Cardiac muscle cell (in vitro differentiated cells and primary cell): Measurements from ENCODE around the gene TNNT2. TPM values are rescaled to one million over a fixed set of nuclear protein-coding genes. Genes with fewer than 3 reads are reported as not detected.

Experiments used
- DNase-seq, 2 donors: peaks; one replicate each; pipeline versions ENCODE4 v3.0.0 to v3.0.0-alpha.2; 2010 to 2017; ENCODE audit warnings: low read depth in 1 of 2, low spot score in 1 of 2
- H3K27ac ChIP-seq: fragments of 200-600 bp; sonication (generic); 2 replicates; pipeline ENCODE4 v1.5.1; 2016
- H3K27me3 ChIP-seq: fragments of 200-600 bp; sonication (generic); 2 replicates; pipeline ENCODE4 v1.6.0; 2016; ENCODE audit warnings: control low read depth
- H3K36me3 ChIP-seq: fragments of 200-600 bp; sonication (generic); 2 replicates; pipeline ENCODE4 v1.5.1; 2016; ENCODE audit warnings: control low read depth
- H3K4me1 ChIP-seq: fragments of 200-600 bp; sonication (generic); 2 replicates; pipeline ENCODE4 v1.8.1; 2017; ENCODE audit warnings: low read depth, mild to moderate bottlenecking, mixed run types
- H3K4me3 ChIP-seq: fragments of 200-600 bp; sonication (generic); 2 replicates; pipeline ENCODE4 v1.5.1; 2016; ENCODE audit warnings: mild to moderate bottlenecking
- H3K9me3 ChIP-seq: fragments of 200-600 bp; sonication (generic); 2 replicates; pipeline ENCODE4 v1.5.1; 2017; ENCODE audit warnings: low read depth, mild to moderate bottlenecking, control low read depth
- polyA plus RNA-seq: library from polyadenylated mRNA; unstranded; fragments of >200 nt; fragmentation: Nextera tagmentation; extraction: Ambion mirVana; gene quantifications from 2 replicates; pipeline ENCODE4 v1.2.1, GENCODE V29; 2016
- total RNA-seq: library from RNA; depleted of rRNA; stranded (reverse); fragments of >200 nt; gene quantifications from 2 replicates; pipeline ENCODE4 v1.2.3, GENCODE V29; 2016
- TF ChIP-seq, protein P1 (sequence below): IDR thresholded peaks from 2 replicates; pipeline ENCODE4 v1.5.1; 2012; ENCODE audit warnings: low read depth, mild to moderate bottlenecking, low read length

Gene TNNT2
- total and polyA plus RNA-seq, 2 experiments from 2014 or later = 7,232 to 9,291 TPM

DNA sequence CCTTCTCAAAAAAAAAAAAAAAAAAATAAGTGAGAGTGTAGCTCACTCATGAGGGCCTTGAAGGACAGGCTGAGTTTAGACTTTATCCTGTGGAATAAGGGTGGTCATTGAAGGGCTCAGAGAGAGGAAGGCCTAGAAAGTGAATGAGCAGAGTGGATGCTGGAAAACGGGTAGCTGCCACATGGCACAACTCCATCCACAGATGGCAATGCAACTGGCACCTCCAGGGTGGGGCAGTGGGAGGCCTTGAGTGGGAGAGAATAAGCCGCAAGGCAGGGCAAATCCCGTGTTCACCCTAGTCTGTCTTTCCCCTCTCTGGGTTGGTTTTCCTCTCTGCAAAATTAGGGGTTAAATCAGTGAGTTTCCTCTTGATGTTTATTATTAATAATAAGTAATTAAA is 41.0 kb upstream of the TNNT2 start:
- Histone ChIP-seq H3K9me3 (no peaks in the 10 kb centered on the region), H3K4me1 (peaks cover 55% of the 10 kb centered on the region), H3K4me3 (peak overlapping the region; percentile 48), H3K27me3 (no peaks in the 10 kb centered on the region), H3K27ac (peak overlapping the region; percentile 96), H3K36me3 (peaks cover 36% of the 10 kb centered on the region)
- TF ChIP-seq, protein P1, sequence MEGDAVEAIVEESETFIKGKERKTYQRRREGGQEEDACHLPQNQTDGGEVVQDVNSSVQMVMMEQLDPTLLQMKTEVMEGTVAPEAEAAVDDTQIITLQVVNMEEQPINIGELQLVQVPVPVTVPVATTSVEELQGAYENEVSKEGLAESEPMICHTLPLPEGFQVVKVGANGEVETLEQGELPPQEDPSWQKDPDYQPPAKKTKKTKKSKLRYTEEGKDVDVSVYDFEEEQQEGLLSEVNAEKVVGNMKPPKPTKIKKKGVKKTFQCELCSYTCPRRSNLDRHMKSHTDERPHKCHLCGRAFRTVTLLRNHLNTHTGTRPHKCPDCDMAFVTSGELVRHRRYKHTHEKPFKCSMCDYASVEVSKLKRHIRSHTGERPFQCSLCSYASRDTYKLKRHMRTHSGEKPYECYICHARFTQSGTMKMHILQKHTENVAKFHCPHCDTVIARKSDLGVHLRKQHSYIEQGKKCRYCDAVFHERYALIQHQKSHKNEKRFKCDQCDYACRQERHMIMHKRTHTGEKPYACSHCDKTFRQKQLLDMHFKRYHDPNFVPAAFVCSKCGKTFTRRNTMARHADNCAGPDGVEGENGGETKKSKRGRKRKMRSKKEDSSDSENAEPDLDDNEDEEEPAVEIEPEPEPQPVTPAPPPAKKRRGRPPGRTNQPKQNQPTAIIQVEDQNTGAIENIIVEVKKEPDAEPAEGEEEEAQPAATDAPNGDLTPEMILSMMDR = no peak
- no peak for DNase-seq

DNA sequence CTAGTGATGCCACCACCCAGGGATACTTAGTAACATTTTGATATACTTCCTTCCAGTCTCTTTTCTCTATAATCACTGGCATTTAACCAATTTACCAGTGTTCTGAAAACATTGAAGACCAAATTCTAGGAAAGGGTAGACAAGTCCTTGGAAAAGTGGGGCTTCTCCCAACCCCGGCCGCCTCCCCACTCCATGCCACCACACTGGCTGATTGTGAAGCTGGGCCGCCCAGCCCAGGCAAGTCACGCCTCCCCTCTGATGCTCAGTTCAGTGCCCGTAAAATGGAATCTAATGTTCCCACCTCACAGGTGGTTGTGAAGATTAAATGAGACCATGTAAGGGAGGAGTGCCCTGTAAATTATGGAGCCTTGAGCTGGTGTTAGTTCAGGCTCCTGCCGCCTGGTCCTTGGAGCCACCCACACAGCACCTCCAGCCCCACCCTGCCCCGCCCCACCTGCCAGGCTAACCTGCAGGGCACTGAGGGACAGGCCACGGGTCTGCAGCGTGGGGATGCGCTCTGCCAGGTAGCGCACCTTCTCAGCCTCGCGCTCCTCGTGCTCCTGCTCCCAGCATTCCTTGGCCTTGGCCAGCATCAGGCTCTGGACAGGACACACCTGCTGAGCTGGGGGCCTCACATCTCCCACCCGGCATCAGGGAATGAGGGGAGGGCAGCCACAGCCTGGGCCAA is 36.7 kb upstream of the TNNT2 start:
- peak overlapping the region; percentile 96 for H3K27ac ChIP-seq
- H3K4me1 ChIP-seq = peaks cover 58% of the 10 kb centered on the region
- H3K27me3 ChIP-seq = no peaks in the 10 kb centered on the region
- H3K4me3 ChIP-seq = no peak overlapping the region
- no peaks in the 10 kb centered on the region for H3K9me3 ChIP-seq
- TF ChIP-seq, protein P1 = no peak
- no peak for DNase-seq
- peaks cover 77% of the 10 kb centered on the region for H3K36me3 ChIP-seq

DNA sequence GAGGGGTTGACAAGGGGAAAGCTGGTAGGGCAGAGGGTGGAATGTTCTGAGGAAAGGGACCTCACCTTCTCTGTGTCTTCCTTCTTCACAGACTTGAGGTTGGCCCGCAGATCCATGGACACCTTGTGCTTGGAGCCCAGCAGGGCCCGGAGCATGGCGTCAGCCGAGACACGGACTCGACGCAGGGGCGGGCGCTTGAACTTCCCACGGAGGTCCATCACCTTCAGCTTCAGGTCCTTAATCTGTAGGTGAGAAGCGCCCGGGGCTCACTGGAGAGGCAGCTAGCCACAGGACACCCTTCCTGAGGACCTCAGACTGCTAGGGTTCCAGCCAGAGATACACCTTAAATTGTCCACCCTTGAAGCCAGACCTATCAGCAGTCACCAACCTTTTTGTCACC is 33.8 kb upstream of the TNNT2 start:
- DNase-seq = no peak
- Histone ChIP-seq H3K4me1 (peaks cover 58% of the 10 kb centered on the region), H3K27me3 (no peaks in the 10 kb centered on the region), H3K27ac (peak overlapping the region; percentile 96), H3K36me3 (peaks cover 89% of the 10 kb centered on the region), H3K4me3 (no peak overlapping the region), H3K9me3 (no peaks in the 10 kb centered on the region)
- TF ChIP-seq, protein P1 = no peak

DNA sequence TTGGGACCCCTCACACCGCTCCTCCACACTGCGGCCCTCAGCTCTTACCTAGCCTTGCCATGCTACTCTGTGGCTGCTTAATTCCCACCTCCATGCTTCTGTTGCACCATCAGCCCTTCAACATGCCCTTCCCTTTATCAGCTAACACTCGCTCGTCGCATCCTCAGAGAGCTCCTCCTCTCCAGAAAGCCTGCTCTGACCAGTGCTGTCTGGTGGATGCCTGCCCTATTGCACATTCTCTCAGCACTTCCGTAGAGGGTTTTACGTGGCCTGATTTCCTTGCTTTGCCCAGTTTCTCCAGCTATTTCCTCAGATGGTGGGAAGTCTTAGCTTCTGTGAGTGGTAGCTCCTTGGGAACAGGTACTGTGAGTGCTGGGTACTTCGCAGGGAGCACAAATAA is 32.0 kb upstream of the TNNT2 start:
- Histone ChIP-seq H3K27ac (peak overlapping the region; percentile 96), H3K9me3 (no peaks in the 10 kb centered on the region), H3K36me3 (peaks cover 71% of the 10 kb centered on the region), H3K4me3 (no peak overlapping the region), H3K27me3 (no peaks in the 10 kb centered on the region), H3K4me1 (peaks cover 50% of the 10 kb centered on the region)
- DNase-seq = peak in 1 of 2 donors; percentile 37
- TF ChIP-seq, protein P1 = no peak

DNA sequence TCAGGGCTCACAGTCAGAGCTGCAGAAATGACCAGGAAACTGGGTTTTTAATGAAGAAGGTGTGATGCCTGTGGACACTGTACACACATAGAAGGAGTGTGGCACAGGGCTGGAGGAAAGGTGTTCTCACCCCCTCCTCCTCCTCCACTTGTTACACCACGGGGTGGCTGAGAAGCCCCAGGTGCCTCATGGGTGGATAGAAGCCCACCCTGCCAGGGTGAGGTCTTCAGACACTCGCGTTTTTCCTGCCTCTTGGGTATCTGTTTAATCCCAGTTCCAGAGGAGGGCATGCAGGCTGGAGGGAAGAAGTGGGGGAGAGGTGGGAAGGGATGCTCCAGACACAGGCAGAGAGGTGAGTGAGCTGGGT is 31.3 kb upstream of the TNNT2 start:
- Histone ChIP-seq H3K4me1 (peaks cover 50% of the 10 kb centered on the region), H3K36me3 (peaks cover 65% of the 10 kb centered on the region), H3K4me3 (no peak overlapping the region), H3K27me3 (no peaks in the 10 kb centered on the region), H3K27ac (peak overlapping the region; percentile 96), H3K9me3 (no peaks in the 10 kb centered on the region)
- DNase-seq = no peak
- TF ChIP-seq, protein P1 = no peak
